Fibroblast of lung (primary cell): Measurements from ENCODE around the gene DNM3. TPM values are rescaled to one million over a fixed set of nuclear protein-coding genes. Genes with fewer than 3 reads are reported as not detected.
A peak's percentile ranks its signal among the peaks of the same experiment; 100 is the strongest.

Experiments
- DNase-seq, 2 donors: peaks; one replicate each; pipeline versions ENCODE4 v3.0.0 to v3.0.0-alpha.2; 2010; ENCODE audit warnings: low read depth in 2 of 2
- H2AFZ ChIP-seq: 2 replicates; pipeline ENCODE4 v1.5.1; 2012; ENCODE audit warnings: low read length, control low read depth, inconsistent platforms
- H3K27ac ChIP-seq: 2 replicates; pipeline ENCODE4 v1.5.1; 2011; ENCODE audit warnings: low read length, control low read depth; ENCODE audit not compliant: insufficient read depth
- H3K27me3 ChIP-seq: 2 replicates; pipeline ENCODE4 v1.5.1; 2011; ENCODE audit warnings: mild to moderate bottlenecking, low read length; ENCODE audit not compliant: control insufficient read depth, insufficient read depth
- H3K36me3 ChIP-seq: 2 replicates; pipeline ENCODE4 v1.5.1; 2011; ENCODE audit warnings: low read length; ENCODE audit not compliant: control insufficient read depth, insufficient read depth
- H3K4me1 ChIP-seq: 2 replicates; pipeline ENCODE4 v1.5.1; 2011; ENCODE audit warnings: low read length; ENCODE audit not compliant: control insufficient read depth, insufficient read depth; ENCODE audit errors: extremely low read depth
- H3K4me2 ChIP-seq: 2 replicates; pipeline ENCODE4 v1.5.1; 2011; ENCODE audit warnings: low read length, control low read depth; ENCODE audit not compliant: insufficient read depth; ENCODE audit errors: extremely low read depth
- H3K4me3 ChIP-seq, 4 experiments: fragments of 200-600 bp in 1 of 4; sonication (generic) in 1 of 4; replicated peaks in 1 of 4; 2 replicates each; pipeline ENCODE4 v1.5.1; 2011 to 2016; ENCODE audit warnings: low read length in 4 of 4, low read depth in 3 of 4, mild to moderate bottlenecking in 3 of 4, control low read depth in 2 of 4, inconsistent platforms in 1 of 4, mixed read lengths in 1 of 4; ENCODE audit not compliant: insufficient read depth in 1 of 4; ENCODE audit errors: control extremely low read depth in 1 of 4
- H3K79me2 ChIP-seq: 2 replicates; pipeline ENCODE4 v1.5.1; 2012; ENCODE audit warnings: mild to moderate bottlenecking, low read length, inconsistent platforms; ENCODE audit not compliant: control insufficient read depth, insufficient read depth
- H3K9ac ChIP-seq: 2 replicates; pipeline ENCODE4 v1.5.1; 2011; ENCODE audit warnings: mild to moderate bottlenecking, low read length, control low read depth; ENCODE audit not compliant: insufficient read depth
- H3K9me3 ChIP-seq: 2 replicates; pipeline ENCODE4 v1.5.1; 2012; ENCODE audit warnings: low read depth, low read length; ENCODE audit not compliant: control insufficient read depth, insufficient read depth
- H4K20me1 ChIP-seq: 2 replicates; pipeline ENCODE4 v1.5.1; 2011; ENCODE audit warnings: low read length; ENCODE audit not compliant: control insufficient read depth, insufficient read depth; ENCODE audit errors: extremely low read depth
- CTCF ChIP-seq, 2 donors: IDR thresholded peaks in 1 of 2; conservative IDR thresholded peaks in 1 of 2; 1 replicate in 1 of 2; 2 replicates in 1 of 2; pipeline ENCODE4 v1.5.1; 2011 to 2012; ENCODE audit warnings: low read length in 2 of 2, control low read depth in 1 of 2, inconsistent platforms in 1 of 2, low read depth in 1 of 2, mild to moderate bottlenecking in 1 of 2
- EZH2 ChIP-seq: IDR thresholded peaks from 2 replicates; pipeline ENCODE4 v1.5.1; 2012; ENCODE audit warnings: low read length, control low read depth, mild to moderate bottlenecking; ENCODE audit errors: missing control alignments
- polyA plus RNA-seq, 2 donors: library from polyadenylated mRNA; depleted of rRNA in 1 of 2; stranded (reverse) in 1 of 2; unstranded in 1 of 2; fragments of >200 nt; gene quantifications; 2 replicates each; pipeline ENCODE4 v1.2.1, GENCODE V29; 2011 to 2012; ENCODE audit warnings: missing spikeins in 1 of 2
- total RNA-seq: library from RNA; depleted of rRNA; stranded (reverse); fragments of >200 nt; gene quantifications from 2 replicates; pipeline ENCODE4 v1.2.1, GENCODE V29; 2014

DNM3 gene
- total and polyA plus RNA-seq, 2 donors (not counting 1 experiment from before 2014, with no cell fraction given): 1.6 to 3.6 TPM

- H4K20me1 ChIP-seq: no peaks in the 10 kb centered on the region
- no peak overlapping the region for H3K4me2 ChIP-seq
- no peak overlapping the region for H3K4me3 ChIP-seq
- H3K27ac ChIP-seq: no peak overlapping the region
- H3K79me2 ChIP-seq: no peaks in the 10 kb centered on the region
- H3K36me3 ChIP-seq: no peaks in the 10 kb centered on the region
- no peaks in the 10 kb centered on the region for H3K27me3 ChIP-seq
- H3K9me3 ChIP-seq: no peaks in the 10 kb centered on the region
- no peaks in the 10 kb centered on the region for H3K4me1 ChIP-seq
- H2AFZ ChIP-seq: no peak overlapping the region
- DNase-seq: no peak
- H3K9ac ChIP-seq: no peak overlapping the region
- no peak for TF ChIP-seq CTCF (conservative IDR thresholded peaks at IDR 0.05 in 1 of 2, IDR thresholded peaks at IDR 0.05 in 1 of 2; ENCODE audit: low read depth in 1 of 2, low read length in 2 of 2)
- TF ChIP-seq EZH2: no peak
Measured at GRCh38 chr1:172405912-172406311, 564.6 kb downstream of the DNM3 start.

GRCh38 chr1:172406968-172407367 is 565.7 kb downstream of the DNM3 start:
- no peak for TF ChIP-seq CTCF (conservative IDR thresholded peaks at IDR 0.05 in 1 of 2, IDR thresholded peaks at IDR 0.05 in 1 of 2; ENCODE audit: low read depth in 1 of 2, low read length in 2 of 2)
- no peak for TF ChIP-seq EZH2
- no peak overlapping the region for H3K27ac ChIP-seq

GRCh38 chr1:172408958-172409357 is 567.7 kb downstream of the DNM3 start:
- DNase-seq: peak in 1 of 2 donors; percentile 62
- H3K79me2 ChIP-seq: no peaks in the 10 kb centered on the region
- no peak overlapping the region for H2AFZ ChIP-seq
- H3K4me3 ChIP-seq: no peak overlapping the region
- H3K36me3 ChIP-seq: no peaks in the 10 kb centered on the region
- no peak overlapping the region for H3K27ac ChIP-seq
- no peaks in the 10 kb centered on the region for H3K4me1 ChIP-seq
- TF ChIP-seq CTCF (conservative IDR thresholded peaks at IDR 0.05 in 1 of 2, IDR thresholded peaks at IDR 0.05 in 1 of 2; ENCODE audit: low read depth in 1 of 2, low read length in 2 of 2) (no peak), EZH2 (no peak)
- H3K4me2 ChIP-seq: no peak overlapping the region
- H3K27me3 ChIP-seq: no peaks in the 10 kb centered on the region
- no peak overlapping the region for H3K9ac ChIP-seq
- H3K9me3 ChIP-seq: no peaks in the 10 kb centered on the region
- H4K20me1 ChIP-seq: no peaks in the 10 kb centered on the region

More at GRCh38 chr1:172406968-172407367, 565.7 kb downstream of the DNM3 start:
- Histone ChIP-seq H3K9me3 (no peaks in the 10 kb centered on the region), H3K36me3 (no peaks in the 10 kb centered on the region), H3K4me1 (no peaks in the 10 kb centered on the region), H3K9ac (no peak overlapping the region), H4K20me1 (no peaks in the 10 kb centered on the region), H3K79me2 (no peaks in the 10 kb centered on the region), H3K4me2 (no peak overlapping the region), H3K27me3 (no peaks in the 10 kb centered on the region), H2AFZ (no peak overlapping the region), H3K4me3 (no peak overlapping the region)
- no peak for DNase-seq
